Spleen (tissue), 7 donors: Measurements from ENCODE around the gene RPP30.

ENCODE experiments used
- POLR2AphosphoS5 ChIP-seq, 3 donors: sonication (generic); formaldehyde crosslinking; IDR thresholded peaks; one replicate each; pipeline ENCODE4 v1.5.1; 2017; ENCODE audit warnings: antibody characterized with exemption in 3 of 3
- TF ChIP-seq, protein P1 (sequence below), 11 experiments: fragments of 200-600 bp in 7 of 11; fragments of 450-650 bp in 4 of 11; sonication (generic) in 4 of 11; IDR thresholded peaks in 8 of 11; conservative IDR thresholded peaks in 3 of 11; 1 replicate in 7 of 11; 2 replicates in 4 of 11; pipeline versions ENCODE4 v1.4.0 to v1.8.0; 2016 to 2021; ENCODE audit warnings: antibody characterized with exemption in 11 of 11, inconsistent platforms in 4 of 11, mild to moderate bottlenecking in 1 of 11
- donor health status: DM: no; HTN: no; CAD: no; lungs with moderate emphysema.
- donor health status: DM: no; HTN: no; CAD: no.
- donor health status: DM: no; HTN: no; CAD: no.

DNA sequence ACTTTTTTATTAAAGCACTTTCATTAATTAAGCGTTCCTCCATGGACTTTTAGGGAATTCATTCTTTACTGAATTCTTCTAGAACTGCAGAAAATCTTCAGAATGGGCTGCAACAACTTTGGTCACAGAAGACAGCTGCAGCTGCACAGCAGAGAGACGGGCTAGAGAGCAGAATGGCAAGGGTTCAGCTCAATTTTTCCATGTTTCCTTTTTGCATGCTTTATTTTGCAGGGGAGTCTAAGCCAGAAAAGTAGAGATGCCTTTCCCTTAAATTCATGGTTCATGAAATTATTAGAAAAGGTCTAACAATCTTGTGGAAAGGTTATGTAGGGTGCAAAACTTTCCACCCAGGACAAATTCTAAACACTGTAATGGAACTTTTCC is 64.5 kb downstream of the RPP30 start:
- no peak for TF ChIP-seq POLR2AphosphoS5 (IDR thresholded peaks at IDR 0.05)
- TF ChIP-seq, protein P1, sequence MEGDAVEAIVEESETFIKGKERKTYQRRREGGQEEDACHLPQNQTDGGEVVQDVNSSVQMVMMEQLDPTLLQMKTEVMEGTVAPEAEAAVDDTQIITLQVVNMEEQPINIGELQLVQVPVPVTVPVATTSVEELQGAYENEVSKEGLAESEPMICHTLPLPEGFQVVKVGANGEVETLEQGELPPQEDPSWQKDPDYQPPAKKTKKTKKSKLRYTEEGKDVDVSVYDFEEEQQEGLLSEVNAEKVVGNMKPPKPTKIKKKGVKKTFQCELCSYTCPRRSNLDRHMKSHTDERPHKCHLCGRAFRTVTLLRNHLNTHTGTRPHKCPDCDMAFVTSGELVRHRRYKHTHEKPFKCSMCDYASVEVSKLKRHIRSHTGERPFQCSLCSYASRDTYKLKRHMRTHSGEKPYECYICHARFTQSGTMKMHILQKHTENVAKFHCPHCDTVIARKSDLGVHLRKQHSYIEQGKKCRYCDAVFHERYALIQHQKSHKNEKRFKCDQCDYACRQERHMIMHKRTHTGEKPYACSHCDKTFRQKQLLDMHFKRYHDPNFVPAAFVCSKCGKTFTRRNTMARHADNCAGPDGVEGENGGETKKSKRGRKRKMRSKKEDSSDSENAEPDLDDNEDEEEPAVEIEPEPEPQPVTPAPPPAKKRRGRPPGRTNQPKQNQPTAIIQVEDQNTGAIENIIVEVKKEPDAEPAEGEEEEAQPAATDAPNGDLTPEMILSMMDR (IDR thresholded peaks at IDR 0.05 in 8 of 11, conservative IDR thresholded peaks at IDR 0.05 in 3 of 11) = no peak
